HG03432 (cell line): ENCODE data around the gene HCFC1R1.
"Not testable (repeated sequence)": the region's sequence is repeated elsewhere in the genome, so short reads cannot be mapped to it uniquely, and the experiment has no call there.

ENCODE experiments used
- ATAC-seq: cut with Tn5 transposase; IDR thresholded peaks from one replicate; pipeline ENCODE4 v1.9.1; 2021; ENCODE audit warnings: mild to moderate bottlenecking, moderate library complexity; ENCODE audit not compliant: unreplicated experiment

The HCFC1R1 gene, protein sequence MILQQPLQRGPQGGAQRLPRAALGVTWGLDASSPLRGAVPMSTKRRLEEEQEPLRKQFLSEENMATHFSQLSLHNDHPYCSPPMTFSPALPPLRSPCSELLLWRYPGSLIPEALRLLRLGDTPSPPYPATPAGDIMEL

DNA sequence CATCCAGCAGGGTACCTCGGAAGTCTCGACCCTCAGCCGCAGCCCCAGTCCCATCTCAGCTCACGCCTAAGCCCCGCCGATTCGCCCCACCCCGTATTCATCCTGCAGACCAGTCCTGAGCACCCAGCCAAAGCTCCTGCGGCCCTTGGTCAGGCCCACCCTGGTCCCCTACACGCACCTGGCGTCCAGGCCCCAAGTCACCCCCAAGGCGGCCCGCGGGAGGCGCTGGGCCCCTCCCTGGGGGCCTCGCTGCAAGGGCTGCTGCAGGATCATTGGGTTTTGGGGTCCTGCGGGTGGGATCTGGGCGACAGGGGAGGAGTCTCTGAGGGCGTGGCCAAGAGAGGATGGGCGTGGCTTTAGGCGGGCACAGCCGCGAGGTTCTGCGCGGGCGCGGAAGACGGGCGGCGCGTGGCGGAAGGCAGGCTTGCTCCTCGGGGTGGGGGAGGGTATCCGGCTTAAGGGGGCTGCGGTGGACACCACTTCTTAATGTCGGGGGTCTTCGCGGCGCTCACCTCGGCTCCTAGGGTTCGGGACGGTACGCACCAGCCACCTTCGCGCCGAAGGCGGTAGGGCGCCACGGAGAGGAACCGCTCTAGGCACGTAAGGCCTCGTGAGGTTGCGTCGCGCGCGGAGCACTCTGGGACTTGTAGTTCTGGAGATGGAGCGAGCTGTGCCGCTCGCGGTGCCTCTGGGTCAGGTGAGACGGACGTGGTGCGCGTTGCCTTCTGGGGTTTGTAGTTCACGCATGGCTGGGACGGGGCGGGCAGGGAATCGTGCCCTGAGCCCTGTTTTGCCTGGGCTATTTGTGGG lies at the start of gene HCFC1R1, which contains the start of gene THOC6:
Gene HCFC1R1 (minus strand): TSS at position 274 of the 810 bp plus-strand sequence. CDS start 1 bp downstream, at position 273.
Gene THOC6 (plus strand): TSS at position 367 of the 810 bp plus-strand sequence. CDS start 292 bp downstream, at position 659.
- peak; percentile 75 for ATAC-seq

DNA sequence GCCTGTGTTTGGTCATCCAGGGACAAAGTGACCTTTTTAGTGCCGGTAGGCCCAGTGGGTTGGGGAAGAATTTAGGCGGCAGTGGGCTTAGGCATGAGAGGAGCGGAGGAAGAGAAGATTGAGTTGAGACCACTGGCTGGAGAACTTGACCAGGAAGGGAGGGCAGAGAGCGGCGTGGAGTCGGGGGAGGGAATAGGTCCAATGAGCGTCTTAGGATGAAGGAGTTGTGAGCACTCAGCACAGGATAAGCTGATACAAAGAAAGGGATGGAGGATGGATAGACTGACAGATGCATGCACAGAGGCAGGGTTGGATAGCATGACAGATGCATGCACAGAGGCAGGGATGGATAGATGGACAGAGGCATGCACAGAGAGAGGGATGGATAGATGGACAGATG lies 49.7 kb upstream of the HCFC1R1 start:
- ATAC-seq = no peak

DNA sequence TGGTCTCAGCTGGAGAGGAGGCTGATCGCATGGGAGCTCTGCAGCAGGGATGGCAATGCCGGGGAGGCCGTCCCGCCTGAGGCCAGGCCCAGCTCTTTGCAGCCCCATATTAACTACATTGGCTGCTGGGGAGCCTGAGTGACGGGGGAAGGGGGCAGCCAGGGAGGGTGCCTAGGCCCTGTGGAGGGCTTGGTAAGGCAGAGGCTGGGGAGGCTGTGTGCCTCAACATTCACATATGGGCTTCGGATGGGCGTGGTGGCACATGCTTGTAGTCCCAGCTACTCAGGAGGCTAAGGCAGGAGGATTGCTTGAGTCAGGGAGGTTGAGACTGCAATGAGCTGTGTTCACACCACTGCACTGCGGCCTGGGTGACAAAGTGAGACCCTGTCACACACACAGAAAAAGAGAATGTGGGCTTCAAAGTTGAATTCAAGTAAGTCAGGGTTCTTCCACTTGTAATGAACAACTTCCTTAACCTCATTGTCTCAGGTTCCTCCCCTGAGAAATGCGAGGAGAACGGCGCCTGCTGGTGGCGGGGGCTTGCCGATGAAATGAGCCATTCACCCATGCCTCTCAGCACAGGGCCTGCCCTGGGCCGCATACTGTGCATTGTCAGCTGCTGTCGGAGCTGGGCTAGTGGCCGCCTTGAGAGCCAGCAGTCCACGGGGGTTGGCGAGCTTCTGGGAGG lies 49.0 kb upstream of the HCFC1R1 start:
- ATAC-seq = not testable (repeated sequence)

DNA sequence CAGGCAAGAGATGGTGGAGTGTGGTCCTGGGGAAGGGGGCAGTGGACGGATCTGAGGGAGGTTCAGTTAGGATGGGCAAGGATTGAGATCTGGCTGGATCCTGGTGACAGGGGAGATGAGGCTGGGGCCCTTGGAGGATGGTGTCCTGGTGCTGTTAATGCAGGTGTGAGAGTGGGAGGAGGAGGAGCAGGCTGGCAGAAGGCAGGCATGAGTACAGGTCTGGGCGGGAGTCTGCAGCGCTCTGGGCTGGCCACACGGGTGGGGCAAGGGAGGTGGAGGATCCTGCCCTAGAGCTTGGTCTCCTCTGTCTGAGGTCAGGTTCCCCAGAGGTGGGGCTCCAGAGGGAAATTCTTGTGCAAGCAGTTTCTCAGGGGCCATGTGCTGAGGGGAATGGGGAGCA lies 48.4 kb upstream of the HCFC1R1 start:
- not testable (repeated sequence) for ATAC-seq

DNA sequence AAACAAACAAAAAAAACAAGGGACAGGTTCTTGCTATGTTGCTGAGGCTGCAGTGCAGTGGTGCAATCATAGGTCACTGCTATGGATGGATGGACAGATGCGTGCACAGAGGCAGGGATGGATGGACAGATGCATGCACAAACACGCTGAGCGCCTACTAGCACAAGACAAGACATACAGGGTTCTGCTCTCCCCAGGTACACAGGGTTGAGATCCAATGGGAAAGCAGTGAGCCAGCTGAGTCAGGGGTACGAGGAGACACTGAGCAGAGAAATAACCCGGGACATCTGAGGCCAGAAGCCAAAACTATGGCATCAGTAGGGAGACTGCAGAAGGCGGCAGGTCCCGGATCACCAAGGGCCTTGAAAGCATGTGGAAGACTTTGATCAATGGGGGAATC lies 47.9 kb upstream of the HCFC1R1 start:
- no peak for ATAC-seq

DNA sequence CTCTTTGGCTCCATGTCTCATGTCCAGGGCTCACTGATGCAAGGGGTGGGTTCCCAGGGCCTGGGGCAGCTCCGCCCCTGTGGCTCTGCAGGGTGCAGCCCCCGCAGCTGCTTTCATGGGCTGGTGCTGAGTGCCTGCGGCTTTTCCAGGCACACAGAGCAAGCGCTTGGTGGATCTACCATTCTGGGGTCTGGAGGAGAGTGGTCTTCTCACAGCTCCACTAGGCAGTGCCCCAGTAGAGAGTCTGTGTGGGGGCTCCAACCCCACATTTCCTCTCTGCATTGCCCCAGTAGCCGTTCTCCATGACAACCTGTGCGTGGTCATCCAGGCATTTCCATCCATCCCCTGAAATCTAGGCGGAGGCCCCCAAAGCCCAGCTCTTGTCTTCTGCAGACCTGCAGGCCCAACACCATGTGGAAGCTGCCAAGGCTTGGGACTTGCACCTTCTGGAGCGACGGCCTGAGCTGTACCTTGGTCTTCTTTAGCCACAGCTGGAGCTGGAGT lies 46.9 kb upstream of the HCFC1R1 start:
- ATAC-seq = no peak

DNA sequence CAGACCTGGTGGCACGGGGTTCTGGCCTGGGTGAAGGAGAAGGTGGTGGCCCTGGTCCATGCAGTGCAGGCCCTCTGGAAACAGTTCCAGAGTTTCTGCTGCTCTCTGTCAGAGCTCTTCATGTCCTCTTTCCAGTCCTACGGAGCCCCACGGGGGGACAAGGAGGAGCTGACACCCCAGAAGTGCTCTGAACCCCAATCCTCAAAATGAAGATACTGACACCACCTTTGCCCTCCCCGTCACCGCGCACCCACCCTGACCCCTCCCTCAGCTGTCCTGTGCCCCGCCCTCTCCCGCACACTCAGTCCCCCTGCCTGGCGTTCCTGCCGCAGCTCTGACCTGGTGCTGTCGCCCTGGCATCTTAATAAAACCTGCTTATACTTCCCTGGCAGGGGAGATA lies 45.4 kb upstream of the HCFC1R1 start:
- ATAC-seq = not testable (repeated sequence)

DNA sequence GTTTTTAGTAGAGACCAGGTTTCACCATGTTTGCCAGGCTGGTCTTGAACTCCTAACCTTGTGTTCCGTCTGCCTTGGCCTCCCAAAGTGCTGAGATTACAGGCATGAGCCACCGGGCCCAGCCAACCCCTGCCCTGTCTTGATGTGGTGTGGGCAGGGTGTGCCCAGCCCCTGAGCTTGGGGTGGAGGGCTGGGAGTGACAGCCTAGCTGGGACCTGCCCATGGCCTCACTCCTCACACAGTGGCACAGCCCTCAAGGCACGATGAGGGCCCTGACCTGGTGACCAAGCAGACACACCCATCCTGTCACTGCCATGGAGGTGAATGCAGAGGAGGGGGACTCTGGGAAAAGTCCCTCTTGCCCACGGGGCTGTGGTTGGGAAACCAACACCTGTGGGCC lies 44.7 kb upstream of the HCFC1R1 start:
- no peak for ATAC-seq

DNA sequence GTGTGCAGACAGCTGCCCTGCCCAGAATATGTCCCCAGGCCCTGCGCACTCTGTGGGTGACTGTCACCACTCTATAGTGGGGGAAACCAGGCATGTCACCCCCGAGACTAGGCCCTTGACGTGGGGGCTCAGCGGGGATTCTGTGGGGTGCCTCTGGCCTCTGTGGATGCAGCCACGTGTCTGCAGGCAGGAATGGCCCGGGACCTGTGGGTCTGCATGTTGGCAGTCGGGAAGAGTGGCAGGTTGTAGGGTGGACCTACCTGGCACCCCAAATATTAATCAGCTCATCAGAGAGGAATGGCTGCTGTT lies 42.7 kb upstream of the HCFC1R1 start:
- ATAC-seq = no peak

DNA sequence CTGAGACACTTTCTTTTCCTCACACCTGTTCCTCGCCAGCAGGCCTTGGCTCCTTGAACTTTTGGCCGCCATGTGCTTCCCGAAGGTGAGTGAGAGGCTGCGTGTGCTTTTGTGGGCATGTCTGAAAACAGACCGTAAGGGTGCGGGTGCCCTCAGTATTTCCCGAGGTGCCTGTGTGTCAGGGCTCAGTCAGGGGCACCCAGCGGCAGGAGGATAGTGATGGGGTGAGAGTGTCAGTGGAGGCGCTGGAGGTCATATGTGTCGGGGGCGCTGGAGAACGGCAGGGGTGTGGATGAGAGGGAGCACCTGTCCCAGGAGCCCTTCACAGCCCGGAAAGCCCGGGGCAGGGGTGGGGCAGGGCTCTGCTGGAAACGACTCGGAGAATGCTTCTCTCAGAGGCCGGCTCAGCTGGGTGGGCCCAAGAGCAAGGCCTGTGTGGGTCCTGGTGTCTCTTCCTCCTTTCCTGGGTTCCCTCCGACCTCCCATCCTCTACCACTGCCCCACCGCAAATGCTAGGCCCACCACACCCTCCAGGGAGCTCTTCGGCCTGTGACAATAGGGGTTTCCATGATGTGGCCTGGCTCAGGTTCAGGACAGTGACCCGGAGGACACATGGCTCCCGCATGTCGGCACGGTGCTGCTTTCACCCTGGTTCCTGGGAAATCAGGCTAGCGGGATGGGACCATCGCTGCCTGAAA lies 42.1 kb upstream of the HCFC1R1 start:
- ATAC-seq = no peak

DNA sequence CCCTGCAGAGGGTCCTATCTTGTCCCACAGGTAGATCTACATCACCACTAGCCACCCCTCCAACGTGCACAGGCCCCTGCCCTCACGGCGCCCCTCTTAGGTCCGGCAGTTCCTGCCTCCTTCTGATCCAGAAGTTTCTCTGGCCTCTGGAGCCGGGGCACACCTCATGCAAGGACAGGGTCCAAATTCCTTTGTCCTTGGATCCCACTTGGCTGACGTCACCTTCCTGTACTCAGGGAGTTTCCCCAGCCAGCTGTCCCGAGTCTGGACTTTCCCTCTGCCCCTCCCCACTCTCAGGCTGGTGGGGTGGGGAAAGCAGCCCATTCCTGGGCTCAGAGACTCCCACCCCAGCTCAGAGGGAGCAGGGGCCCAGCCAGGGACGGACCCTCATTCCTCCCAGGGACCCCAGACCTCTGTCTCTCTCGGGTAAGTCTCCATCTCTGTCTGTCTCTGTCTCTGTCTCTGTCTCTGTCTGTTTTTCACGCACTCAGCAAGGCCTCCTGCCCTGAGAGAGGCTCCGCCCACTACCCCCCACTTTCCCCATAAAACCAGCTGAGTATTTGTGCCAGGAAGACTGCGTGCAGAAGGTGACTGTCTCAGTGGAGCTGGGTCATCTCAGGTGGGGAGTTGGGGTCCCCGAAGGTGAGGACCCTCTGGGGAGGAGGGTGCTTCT lies 41.5 kb upstream of the HCFC1R1 start, which contains the start of gene IL32:
Gene IL32 (plus strand): TSS at position 572 of the 673 bp plus-strand sequence. CDS start 172 bp downstream, outside the sequence.
- no peak for ATAC-seq

DNA sequence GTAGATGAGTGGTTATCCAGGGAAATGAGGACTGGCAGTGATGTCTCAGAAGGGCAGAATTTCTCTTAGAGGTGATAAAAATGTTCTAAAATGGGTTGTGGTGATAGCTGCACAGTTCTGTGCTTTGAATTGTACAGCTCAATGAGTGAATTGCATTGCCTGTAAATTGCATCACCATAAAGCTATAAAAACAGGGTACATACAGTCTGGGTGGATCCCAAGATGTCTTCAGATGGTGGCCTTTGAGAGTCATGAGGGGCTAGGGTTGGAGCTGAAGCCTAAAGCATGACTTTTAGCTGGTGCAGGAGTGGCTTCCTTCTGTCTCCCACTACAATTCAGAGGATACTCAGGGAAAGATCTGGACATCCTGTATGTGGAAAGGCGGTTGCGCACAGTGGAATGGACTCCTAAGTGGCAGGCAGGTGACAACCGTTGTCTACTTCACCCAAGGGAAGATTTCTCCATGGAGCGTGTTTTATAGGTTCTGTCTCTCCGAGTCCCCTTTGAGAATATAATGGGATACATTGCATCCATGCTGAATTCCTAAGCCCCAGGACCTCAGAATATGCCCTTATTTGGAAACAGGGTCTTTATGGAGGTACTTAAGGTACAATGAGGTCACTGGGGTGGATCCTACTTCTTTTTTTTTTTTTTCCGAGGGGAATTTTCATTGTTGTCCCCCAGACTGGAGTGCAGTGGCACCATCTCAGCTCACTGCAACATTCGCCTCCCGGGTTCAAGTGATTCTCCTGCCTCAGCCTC lies 40.1 kb upstream of the HCFC1R1 start:
- no peak for ATAC-seq

DNA sequence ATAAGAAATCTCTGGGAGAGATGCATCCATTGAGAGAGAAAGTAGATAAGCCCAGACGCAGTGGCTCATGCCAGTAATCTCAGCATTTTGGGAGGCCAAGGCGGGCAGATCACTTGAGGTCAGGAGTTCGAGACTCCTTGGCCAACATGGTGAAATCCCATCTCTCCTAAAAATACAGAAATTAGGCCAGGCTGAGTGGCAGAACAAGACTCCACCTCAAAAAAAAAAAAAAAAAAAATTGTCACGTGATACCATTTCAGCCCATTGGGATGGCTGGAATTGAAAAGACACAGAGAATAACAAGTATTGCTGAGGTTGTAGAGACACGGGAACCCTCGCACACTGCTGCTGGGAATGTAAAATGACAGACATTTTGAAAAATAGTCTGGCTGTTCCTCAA lies 38.8 kb upstream of the HCFC1R1 start:
- no peak for ATAC-seq

DNA sequence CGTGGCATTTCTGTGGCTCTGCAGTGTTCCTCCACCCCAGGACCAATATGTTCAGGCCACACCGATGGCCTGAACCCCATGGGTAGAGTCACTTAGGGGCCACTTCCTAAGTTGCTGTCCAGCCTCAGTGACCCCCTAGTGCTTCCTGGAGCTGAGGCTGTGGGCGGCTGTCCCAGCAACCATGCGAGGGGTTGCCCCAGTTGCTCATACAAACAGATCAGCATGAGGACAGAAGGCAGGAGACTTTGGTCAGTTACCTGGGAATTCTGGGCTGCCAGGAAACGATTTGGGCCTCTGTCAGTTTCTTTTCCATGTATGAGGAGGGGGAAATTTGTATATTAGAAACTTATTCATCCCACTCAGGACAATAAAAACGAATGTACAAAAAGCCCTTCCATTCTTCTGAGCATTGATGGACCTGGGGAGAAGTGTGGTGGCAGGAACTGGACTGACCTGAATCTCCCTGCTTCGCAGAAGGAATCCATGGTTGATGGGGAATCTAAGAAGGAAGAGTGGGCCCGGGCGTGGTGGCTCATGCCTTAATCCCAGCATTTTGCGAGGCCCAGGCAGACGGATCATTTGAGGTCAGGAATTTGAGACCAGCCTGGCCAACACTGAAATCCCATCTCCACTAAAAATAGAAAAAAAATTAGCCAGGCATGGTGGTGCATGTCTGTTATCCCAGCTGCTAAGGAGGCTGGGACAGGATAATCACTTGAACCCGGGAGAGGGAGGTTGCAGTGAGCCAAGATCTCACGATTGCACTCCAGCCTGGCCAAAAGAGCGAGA lies 36.8 kb upstream of the HCFC1R1 start:
- no peak for ATAC-seq

DNA sequence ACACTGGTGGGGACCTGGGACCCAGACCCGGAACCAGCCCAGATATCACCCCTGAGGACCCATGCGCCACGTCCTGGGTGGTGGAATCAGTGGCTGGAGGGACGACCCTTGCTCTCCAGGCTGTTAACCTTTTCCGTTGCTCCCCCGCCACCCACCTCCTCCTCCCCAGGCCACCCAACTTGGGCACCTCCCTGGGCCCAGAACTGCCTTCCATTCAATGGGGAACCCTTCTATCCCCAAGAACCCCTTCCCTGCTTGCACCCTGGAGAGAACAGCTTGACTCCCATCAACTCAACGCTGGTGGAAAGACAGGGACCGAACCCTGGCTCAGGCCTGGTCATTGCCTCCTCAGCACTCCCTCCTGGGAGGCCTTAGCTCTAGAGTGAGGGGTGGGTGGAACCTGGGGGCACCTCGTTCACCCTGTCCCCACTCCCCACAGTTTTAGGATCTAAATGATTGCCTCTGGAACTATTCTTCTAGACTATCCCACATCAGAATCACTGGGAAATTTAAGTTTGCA lies 36.0 kb upstream of the HCFC1R1 start:
- ATAC-seq = no peak

DNA sequence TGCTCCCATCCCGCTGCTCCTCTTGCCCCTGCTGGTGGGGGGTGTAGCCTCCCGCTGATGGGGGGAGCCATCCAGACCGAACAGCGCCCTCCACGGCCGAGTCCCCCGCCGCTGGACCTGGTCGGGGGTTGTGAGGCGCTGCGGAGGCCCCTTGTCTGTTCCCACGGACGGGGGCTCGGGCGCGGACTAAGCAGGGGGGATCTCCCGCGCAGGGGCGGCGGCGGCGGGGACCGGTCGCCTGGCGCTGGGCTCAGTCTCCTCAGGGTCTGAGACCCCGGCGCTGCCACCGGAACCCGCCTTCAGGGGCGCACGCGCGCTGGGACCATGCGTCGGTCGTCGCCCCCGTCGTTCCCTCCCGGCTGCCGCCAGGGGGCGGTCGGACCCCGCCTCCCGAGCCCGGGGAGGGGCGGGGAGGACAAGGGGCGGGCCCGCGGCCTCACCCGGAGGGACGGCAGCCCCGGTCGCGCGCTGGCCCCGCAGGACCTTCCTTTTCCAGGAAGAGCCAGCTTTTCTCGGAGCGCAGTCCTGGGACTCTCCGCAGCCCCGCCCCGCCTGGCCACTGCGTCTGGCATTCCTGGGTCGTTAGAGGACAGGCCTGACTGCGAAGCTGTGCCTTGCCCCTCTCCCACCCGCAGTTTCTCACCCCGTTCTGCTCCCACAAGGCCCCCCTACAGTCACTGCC lies 35.4 kb upstream of the HCFC1R1 start:
- peak; percentile 84 for ATAC-seq

DNA sequence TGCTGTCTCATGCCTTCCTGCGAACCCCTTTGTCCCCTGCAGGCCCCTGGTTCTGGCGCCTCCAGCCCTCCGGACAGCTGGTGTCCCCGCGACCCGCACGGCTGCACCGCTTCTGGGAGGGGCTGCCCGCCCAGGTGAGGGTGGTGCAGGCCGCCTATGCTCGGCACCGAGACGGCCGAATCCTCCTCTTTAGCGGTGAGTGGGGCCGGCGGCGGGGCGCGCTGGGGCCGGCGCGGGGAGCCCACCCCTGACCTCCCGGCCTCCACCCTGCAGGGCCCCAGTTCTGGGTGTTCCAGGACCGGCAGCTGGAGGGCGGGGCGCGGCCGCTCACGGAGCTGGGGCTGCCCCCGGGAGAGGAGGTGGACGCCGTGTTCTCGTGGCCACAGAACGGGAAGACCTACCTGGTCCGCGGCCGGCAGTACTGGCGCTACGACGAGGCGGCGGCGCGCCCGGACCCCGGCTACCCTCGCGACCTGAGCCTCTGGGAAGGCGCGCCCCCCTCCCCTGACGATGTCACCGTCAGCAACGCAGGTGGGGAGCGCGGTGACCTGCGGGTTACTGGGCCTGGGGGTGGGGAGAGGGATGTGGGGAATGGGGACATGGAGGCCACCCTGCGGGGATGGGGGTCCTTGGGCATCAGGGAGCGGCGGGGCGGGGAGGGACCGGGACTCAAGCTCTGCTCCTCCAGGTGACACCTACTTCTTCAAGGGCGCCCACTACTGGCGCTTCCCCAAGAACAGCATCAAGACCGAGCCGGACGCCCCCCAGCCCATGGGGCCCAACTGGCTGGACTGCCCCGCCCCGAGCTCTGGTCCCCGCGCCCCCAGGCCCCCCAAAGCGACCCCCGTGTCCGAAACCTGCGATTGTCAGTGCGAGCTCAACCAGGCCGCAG lies 34.6 kb upstream of the HCFC1R1 start:
- peak; percentile 36 for ATAC-seq
